GM12878 (cell line): Measurements from ENCODE around the gene EXD3. TPM values are rescaled to one million over a fixed set of nuclear protein-coding genes. Genes with fewer than 3 reads are reported as not detected.
A peak's percentile ranks its signal among the peaks of the same experiment; 100 is the strongest.

Experiments
- CBX3 ChIP-seq: fragments of 200-600 bp; sonication (generic); IDR thresholded peaks from 2 replicates; pipeline ENCODE4 v1.6.1; 2016; ENCODE audit warnings: low read depth, borderline replicate concordance
- CTCF ChIP-seq, 3 experiments: IDR thresholded peaks in 2 of 3; conservative IDR thresholded peaks in 1 of 3; 2 replicates each; pipeline ENCODE4 v1.5.1; 2011; ENCODE audit warnings: low read depth in 3 of 3, low read length in 3 of 3, mild to moderate bottlenecking in 3 of 3, control low read depth in 2 of 3, moderate library complexity in 2 of 3, inconsistent platforms in 1 of 3, mixed read lengths in 1 of 3; ENCODE audit not compliant: control insufficient read depth in 2 of 3, insufficient read depth in 1 of 3; ENCODE audit errors: extremely low read depth in 1 of 3
- ELK1 ChIP-seq: IDR thresholded peaks from 2 replicates; pipeline ENCODE4 v1.6.1; 2012; ENCODE audit warnings: low read depth, low read length, improper control_type of control experiment
- ETV6 ChIP-seq, 2 experiments: fragments of 450-650 bp in 1 of 2; IDR thresholded peaks in 1 of 2; conservative IDR thresholded peaks in 1 of 2; 2 replicates each; pipeline ENCODE4 v1.6.1; 2014; ENCODE audit warnings: antibody characterized with exemption in 1 of 2, borderline replicate concordance in 1 of 2, low read depth in 1 of 2, mild to moderate bottlenecking in 1 of 2, moderate library complexity in 1 of 2
- FOXM1 ChIP-seq: IDR thresholded peaks from 2 replicates; pipeline ENCODE4 v1.6.1; 2012; ENCODE audit warnings: low read depth, mild to moderate bottlenecking, inconsistent platforms, low read length, moderate library complexity
- HSF1 ChIP-seq: fragments of 150-350 bp; IDR thresholded peaks from 2 replicates; pipeline ENCODE4 v1.6.1; 2014; ENCODE audit warnings: mild to moderate bottlenecking, low read depth, low read length
- MEF2B ChIP-seq: fragments of 450-650 bp; IDR thresholded peaks from 2 replicates; pipeline ENCODE4 v1.6.1; 2018; ENCODE audit warnings: mild to moderate bottlenecking, moderate library complexity; ENCODE audit not compliant: partially characterized antibody, poor library complexity, severe bottlenecking
- NFYB ChIP-seq: IDR thresholded peaks from 2 replicates; pipeline ENCODE4 v1.6.1; 2011; ENCODE audit warnings: low read depth, mild to moderate bottlenecking, low read length, improper control_type of control experiment, moderate library complexity; ENCODE audit not compliant: insufficient read depth
- NR2C2 ChIP-seq: IDR thresholded peaks from 2 replicates; pipeline ENCODE4 v1.6.1; 2011; ENCODE audit warnings: borderline replicate concordance, low read depth; ENCODE audit not compliant: control insufficient read depth, insufficient read length
- RFX5 ChIP-seq: IDR thresholded peaks from 2 replicates; pipeline ENCODE4 v1.6.1; 2011; ENCODE audit warnings: low read depth, low read length, improper control_type of control experiment
- SIN3A ChIP-seq: IDR thresholded peaks from 2 replicates; pipeline ENCODE4 v1.6.1; 2012; ENCODE audit warnings: low read depth, low read length, improper control_type of control experiment
- STAT1 ChIP-seq: fragments of 450-650 bp; conservative IDR thresholded peaks from 2 replicates; pipeline ENCODE4 v1.6.1; 2014; ENCODE audit warnings: antibody characterized with exemption, mild to moderate bottlenecking
- STAT3 ChIP-seq: IDR thresholded peaks from 2 replicates; pipeline ENCODE4 v1.6.1; 2011; ENCODE audit warnings: low read depth, low read length, improper control_type of control experiment
- TARDBP ChIP-seq: IDR thresholded peaks from 2 replicates; pipeline ENCODE4 v1.6.1; 2016; ENCODE audit warnings: borderline replicate concordance
- TCF7 ChIP-seq: IDR thresholded peaks from 2 replicates; pipeline ENCODE4 v1.6.1; 2014; ENCODE audit warnings: antibody characterized with exemption, borderline replicate concordance
- USF2 ChIP-seq: IDR thresholded peaks from 2 replicates; pipeline ENCODE4 v1.6.1; 2011; ENCODE audit warnings: low read depth, low read length, improper control_type of control experiment, borderline replicate concordance
- ZBTB11 ChIP-seq: fragments of 450-650 bp; formaldehyde crosslinking; IDR thresholded peaks from 2 replicates; pipeline ENCODE4 v1.5.0; 2022; ENCODE audit warnings: mild to moderate bottlenecking, missing genetic modification characterization
- polyA plus RNA-seq, 11 experiments: library from polyadenylated mRNA; depleted of rRNA in 4 of 11; unstranded in 6 of 11; stranded (reverse) in 5 of 11; fragments of >200 nt; fragmentation: Nextera tagmentation in 4 of 11; fragmentation: Illumina TruSeq in 1 of 11; extraction: Ambion mirVana in 4 of 11; extraction: Trizol in 1 of 11; gene quantifications; 1 replicate in 1 of 11; 2 replicates in 10 of 11; pipeline versions ENCODE4 v1.2.1 to v1.2.3, GENCODE V29; 2011 to 2016; ENCODE audit warnings: inconsistent platforms in 2 of 11, missing spikeins in 2 of 11, low read depth in 1 of 11
- total RNA-seq, 4 experiments: library from RNA; depleted of rRNA in 3 of 4; stranded (reverse); fragments of >200 nt in 3 of 4; fragmentation: Illumina TruSeq in 1 of 4; extraction: Trizol in 1 of 4; gene quantifications; 2 replicates each; pipeline versions ENCODE4 v1.2.1 to v1.2.3, GENCODE V29; 2013 to 2021

Gene EXD3
- total and polyA plus RNA-seq, 10 of the 15 experiments (the other 5 are each of a cell fraction or from before 2014, with no cell fraction given) = 0.21 to 7.1 (median 3.6) TPM

GRCh38 chr9:137459152-137459600 is 36.2 kb upstream of the EXD3 start, which contains the start of gene NSMF (continued):
- TF ChIP-seq STAT1 = 0 out of 2 replicates have a peak, but pooled peaks have one; percentile 24
- TF ChIP-seq TCF7 = no peak
- TF ChIP-seq RFX5 = peak; percentile 22; the same call in 1 of the 2 replicates
- TF ChIP-seq ETV6 (conservative IDR thresholded peaks at IDR 0.05 in 1 of 2, IDR thresholded peaks at IDR 0.05 in 1 of 2; ENCODE audit: borderline replicate concordance in 1 of 2, low read depth in 1 of 2) = no peak
- no peak for TF ChIP-seq SIN3A
- TF ChIP-seq STAT3 = no peak
- 0 out of 2 replicates have a peak, but pooled peaks have one; percentile 12 for TF ChIP-seq NFYB
- no peak for TF ChIP-seq NR2C2
- TF ChIP-seq TARDBP = no peak
- no peak for TF ChIP-seq MEF2B
- no peak for TF ChIP-seq USF2
- TF ChIP-seq ZBTB11 (CRISPR knock-in tag) = no peak
- no peak for TF ChIP-seq CBX3
- no peak for TF ChIP-seq FOXM1
- TF ChIP-seq ELK1 = no peak
- no peak for TF ChIP-seq CTCF (IDR thresholded peaks at IDR 0.05 in 2 of 3, conservative IDR thresholded peaks at IDR 0.05 in 1 of 3; ENCODE audit: control insufficient read depth in 2 of 3, extremely low read depth in 1 of 3, insufficient read depth in 1 of 3, low read depth in 3 of 3, low read length in 3 of 3)
- TF ChIP-seq HSF1 = no peak
